Nucleus accumbens (tissue), 56 donors: Measurements from ENCODE around the gene OVOL3.
A peak's percentile ranks its signal among the peaks of the same experiment; 100 is the strongest.
"Not testable (repeated sequence)": the region's sequence is repeated elsewhere in the genome, so short reads cannot be mapped to it uniquely, and the experiment has no call there.

Experiments used
- DNase-seq, 56 donors: peaks; one replicate each; lab custom pipeline; 2025; lab: John Stamatoyannopoulos, UW

OVOL3 gene

DNA sequence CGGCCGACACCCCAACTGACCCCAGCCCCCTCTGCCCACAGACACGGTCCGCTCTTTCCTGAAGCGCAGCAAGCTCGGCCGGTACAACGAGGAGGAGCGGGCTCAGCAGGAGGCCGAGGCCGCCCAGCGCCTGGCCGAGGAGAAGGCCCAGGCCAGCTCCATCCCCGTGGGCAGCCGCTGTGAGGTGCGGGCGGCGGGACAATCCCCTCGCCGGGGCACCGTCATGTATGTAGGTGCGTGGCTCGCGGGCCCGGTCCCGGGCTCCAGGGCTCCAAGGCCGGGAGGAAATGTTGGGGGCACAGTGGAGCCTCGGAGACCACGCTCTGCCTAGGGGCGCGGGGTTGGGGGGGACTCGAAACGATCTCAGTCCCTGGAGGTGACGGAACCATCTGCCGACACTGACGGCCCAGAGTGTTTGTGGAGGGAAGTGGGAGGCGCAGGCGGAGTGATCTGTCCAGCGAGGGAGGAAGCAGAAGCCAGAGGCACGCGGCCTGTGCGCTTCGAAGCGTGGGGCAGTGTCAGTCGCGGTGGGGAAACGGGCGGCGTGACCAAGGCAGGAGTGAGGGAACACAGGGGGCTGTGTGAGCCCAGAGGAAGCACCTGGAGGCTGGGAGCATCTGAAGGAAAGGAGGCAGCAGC lies 10.7 kb downstream of the OVOL3 start:
- DNase-seq, result no peak

- no peak for DNase-seq
Observed at GRCh38 chr19:36125557-36125956, 14.6 kb downstream of the OVOL3 start.

- DNase-seq, result peak in 1 of 56 donors; percentile 50
Observed at GRCh38 chr19:36128392-36128736, 17.4 kb downstream of the OVOL3 start.

GRCh38 chr19:36131221-36131620 lies 20.3 kb downstream of the OVOL3 start:
- not testable (repeated sequence) for DNase-seq

- DNase-seq, result not testable (repeated sequence)
Observed at GRCh38 chr19:36134867-36135266, 23.9 kb downstream of the OVOL3 start.

DNA sequence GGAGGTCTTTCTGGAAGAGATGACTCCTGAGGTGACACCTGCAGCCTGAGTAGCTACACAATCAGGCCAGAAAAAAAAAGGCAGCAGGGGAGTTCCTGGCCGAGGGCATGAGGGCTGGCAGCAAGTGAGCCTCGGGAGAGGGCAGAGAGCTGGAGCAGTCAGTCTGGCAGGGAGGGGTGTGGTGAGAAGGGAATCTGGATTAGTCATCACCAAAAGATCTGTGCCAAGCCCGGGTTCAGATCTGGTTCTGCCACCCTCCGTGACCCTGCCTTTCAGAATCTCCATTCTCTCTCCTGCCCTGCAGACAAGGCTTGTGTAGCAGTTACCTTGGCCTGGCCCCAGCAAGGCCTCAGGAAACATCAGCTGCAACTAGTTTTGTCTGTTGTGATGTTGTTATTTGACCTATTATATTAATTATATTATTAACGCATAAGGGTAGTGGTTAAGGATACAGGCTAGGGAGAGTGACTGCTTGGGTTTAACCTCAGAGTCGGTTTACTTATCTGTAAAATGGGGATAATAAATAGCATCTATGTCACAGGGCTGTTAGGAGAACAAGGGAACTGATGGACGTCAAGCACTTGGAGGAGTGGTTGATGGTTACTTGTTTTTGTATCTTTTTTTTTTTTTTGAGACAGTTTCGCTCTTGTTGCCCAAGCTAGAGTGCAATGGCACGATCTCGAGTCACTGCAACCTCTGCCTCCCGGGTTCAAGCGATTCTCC lies 26.2 kb downstream of the OVOL3 start:
- peak in 2 of 56 donors; percentile 14 to 63 for DNase-seq

DNA sequence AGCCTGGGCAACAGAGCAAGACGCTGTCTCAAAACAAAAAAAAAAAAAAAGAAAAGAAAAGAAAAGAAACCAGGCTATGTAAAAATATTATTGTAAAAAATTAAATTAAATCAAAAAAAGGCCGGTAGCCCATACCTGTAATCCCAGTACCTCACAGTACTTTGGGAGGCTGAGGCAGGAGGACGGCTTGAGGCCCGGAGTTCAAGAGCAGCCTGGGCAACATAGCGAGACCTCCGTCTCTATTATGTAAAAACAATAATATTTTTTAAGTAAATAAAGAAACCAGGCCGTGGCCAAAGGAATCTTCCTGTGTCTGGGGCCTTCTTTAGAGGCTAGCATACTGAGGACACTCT lies 28.2 kb downstream of the OVOL3 start:
- DNase-seq, result no peak

- peak; percentile 67 to 98 (median 93) for DNase-seq
Observed at GRCh38 chr19:36139473-36140303, 28.7 kb downstream of the OVOL3 start, which contains the start of gene CAPNS1. TSS of gene CAPNS1 (plus strand) at chr19:36140066. CDS start at chr19:36141012, 946 bp downstream.

DNA sequence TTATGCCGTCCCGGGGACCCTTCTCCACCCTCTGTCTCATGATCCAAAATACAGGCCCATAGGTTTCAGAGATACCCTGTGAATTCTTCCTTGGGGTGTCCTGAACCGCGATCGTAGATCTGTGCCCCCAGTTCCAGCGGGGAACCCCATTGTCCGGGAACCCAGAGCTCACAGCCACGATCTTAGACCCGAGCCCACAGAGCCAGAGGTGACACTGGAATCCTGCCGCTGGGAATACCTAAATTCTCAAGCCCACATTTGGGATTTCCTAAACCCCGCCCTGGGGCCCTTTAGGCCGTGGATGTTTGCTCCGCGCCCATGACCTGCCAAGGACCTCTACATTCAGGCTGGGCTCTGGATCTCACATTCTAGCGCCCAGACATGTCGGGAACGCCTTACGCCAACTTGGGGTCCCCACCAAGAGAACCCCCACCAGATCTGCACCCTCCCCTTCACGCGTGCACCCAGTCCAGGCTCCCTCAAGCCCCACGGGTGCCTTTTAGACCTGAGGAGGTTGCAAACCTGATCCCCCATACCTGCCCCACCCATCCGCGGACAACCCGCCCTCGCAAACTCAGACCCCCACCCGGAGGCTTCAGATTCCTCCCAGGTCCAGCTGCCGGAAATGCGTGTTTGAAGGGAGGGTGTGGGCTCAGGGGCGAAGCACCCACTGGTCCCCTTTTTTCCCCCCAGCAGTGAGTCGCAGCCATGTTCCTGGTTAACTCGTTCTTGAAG lies 29.5 kb downstream of the OVOL3 start:
- DNase-seq, result peak in 26 of 56 donors; percentile 16 to 64 (median 49)

DNA sequence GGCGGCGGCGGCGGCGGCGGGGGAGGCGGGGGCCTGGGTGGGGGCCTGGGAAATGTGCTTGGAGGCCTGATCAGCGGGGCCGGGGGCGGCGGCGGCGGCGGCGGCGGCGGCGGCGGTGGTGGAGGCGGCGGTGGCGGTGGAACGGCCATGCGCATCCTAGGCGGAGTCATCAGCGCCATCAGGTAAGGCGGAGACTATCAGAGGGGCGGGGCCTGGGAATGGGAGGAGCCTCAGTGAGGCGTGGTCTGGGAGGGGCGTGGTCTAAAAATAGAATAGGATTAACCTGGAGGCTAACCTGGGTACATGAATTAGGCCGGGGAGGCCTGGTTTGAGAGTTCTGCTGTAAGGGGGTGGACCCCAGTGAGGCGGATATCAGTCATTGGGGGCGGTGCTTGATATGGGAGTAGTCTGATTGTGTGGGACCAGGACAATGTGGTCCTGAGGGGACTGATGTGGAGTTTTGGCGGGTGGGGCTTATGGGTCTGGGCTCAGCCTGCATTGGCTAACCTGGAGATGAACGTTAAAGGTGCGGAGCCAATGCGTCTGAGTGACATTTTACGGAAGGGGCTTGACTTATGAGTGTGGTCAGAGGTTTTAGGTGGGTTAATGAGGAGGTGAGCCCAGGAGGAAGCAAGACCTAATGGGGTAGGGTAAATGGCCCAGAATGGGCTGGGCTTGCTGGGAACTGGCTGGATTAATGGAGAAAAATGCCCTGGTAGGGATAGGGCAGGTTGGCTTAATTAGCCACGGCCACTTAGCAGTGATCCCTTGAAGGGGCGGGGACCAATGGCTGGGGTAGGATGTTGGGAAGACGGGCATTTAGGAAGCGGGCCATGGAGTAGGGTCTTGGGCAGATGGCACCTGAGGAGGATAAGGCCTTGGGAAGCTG lies 30.3 kb downstream of the OVOL3 start:
- DNase-seq, result peak in 53 of 56 donors; percentile 10 to 87 (median 58)

- DNase-seq, result no peak
Observed at GRCh38 chr19:36142046-36142445, 31.1 kb downstream of the OVOL3 start.

DNA sequence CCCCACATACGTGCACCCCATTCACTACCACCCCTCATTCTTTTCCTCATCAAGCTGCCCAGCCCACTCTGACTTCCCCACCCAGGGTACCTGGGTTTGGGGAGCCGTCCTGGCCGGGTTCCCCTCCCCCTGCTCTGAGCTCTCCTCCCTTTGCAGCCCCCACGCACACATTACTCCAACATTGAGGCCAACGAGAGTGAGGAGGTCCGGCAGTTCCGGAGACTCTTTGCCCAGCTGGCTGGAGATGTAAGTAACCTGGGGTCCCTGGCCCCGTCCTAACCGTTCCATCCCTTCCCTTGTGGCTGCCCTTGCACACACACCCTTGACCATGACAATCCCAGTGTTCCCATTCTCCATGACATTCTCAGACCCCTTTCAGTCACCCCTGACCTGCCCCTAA lies 31.6 kb downstream of the OVOL3 start:
- DNase-seq, result no peak

GRCh38 chr19:36144624-36145023 lies 33.7 kb downstream of the OVOL3 start:
- DNase-seq, result no peak

DNA sequence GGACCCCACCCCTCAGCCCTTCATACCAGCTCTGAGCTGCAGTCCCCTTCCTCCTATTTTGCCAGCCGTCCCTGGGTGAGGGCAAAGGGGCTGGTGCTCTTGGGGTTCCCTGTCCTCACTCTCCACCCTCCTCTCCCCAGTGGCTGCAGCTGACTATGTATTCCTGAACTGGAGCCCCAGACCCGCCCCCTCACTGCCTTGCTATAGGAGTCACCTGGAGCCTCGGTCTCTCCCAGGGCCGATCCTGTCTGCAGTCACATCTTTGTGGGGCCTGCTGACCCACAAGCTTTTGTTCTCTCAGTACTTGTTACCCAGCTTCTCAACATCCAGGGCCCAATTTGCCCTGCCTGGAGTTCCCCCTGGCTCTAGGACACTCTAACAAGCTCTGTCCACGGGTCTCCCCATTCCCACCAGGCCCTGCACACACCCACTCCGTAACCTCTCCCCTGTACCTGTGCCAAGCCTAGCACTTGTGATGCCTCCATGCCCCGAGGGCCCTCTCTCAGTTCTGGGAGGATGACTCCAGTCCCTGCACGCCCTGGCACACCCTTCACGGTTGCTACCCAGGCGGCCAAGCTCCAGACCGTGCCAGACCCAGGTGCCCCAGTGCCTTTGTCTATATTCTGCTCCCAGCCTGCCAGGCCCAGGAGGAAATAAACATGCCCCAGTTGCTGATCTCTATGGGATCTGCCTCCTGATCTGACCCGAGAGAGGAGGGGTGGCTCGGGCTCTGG lies 38.9 kb downstream of the OVOL3 start:
- no peak for DNase-seq

GRCh38 chr19:36150586-36150985 lies 39.6 kb downstream of the OVOL3 start:
- DNase-seq, result no peak

DNA sequence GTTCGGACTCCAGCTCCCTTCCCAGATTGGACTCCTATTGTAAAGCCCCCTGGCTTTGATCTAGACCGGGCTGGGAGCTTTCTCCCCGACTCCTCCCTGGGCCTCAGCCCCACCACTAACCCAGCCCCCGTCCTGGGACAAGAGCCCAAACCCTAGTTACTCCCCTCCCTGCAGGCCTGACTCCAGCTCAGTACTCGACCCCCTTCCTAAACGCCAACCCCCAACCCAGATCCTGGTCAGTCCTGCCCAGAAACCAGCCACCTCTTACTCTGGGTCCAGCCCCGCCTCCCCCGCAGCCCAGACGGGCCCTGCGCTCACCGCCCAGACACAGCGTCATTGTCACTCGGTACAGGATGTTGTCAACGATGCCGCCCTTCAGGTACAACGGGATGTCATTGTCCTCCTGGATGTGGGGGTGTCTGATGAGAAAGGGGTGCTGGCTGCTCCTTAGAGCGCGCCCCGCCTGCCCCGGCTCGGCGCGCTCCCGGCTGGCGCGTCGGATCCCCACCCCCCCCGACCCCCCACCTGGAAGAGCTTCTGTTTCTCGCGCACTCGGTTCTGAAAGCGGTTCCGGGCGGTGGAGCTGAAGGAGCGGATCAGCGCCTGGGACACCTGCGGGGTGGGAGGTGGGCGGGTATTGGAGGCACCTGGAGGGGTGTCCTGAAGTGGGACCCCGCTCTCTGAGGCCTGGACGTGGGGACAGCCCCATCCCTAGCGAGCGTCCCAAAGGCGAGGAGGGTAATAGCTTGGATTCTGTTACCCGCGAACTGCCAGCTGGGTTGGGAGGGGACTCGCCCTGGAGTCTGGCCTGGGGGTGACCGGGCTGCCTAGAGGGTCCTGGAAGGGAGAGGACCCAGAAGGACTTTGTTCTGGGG lies 40.4 kb downstream of the OVOL3 start:
- peak in 2 of 56 donors; percentile 10 to 29 for DNase-seq

DNA sequence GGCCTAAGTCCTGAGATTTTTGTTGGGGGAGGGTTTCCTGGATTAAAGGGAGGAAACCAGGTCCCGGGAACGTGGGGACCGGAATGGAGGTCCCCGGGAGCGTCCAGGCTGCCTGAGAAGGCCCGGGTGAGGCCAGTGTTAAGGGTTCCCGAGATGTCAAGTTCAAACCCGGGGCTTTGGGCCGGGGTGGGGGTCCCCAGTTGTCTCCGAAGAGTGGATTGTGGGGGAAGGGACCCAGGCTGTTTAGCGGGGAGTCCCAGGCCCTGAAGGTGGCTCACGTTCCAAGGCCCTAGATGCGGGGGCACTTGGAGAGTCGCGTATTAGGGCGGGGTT lies 41.0 kb downstream of the OVOL3 start:
- DNase-seq, result no peak
